ENCODE results near the gene PAFAH2. TPM values are rescaled to one million over a fixed set of nuclear protein-coding genes. Genes with fewer than 3 reads are reported as not detected.
"Not testable (repeated sequence)": the region's sequence is repeated elsewhere in the genome, so short reads cannot be mapped to it uniquely, and the experiment has no call there.

Gene PAFAH2
- total and polyA plus RNA-seq, 2 donors = 7.4 to 10.0 TPM

DNA sequence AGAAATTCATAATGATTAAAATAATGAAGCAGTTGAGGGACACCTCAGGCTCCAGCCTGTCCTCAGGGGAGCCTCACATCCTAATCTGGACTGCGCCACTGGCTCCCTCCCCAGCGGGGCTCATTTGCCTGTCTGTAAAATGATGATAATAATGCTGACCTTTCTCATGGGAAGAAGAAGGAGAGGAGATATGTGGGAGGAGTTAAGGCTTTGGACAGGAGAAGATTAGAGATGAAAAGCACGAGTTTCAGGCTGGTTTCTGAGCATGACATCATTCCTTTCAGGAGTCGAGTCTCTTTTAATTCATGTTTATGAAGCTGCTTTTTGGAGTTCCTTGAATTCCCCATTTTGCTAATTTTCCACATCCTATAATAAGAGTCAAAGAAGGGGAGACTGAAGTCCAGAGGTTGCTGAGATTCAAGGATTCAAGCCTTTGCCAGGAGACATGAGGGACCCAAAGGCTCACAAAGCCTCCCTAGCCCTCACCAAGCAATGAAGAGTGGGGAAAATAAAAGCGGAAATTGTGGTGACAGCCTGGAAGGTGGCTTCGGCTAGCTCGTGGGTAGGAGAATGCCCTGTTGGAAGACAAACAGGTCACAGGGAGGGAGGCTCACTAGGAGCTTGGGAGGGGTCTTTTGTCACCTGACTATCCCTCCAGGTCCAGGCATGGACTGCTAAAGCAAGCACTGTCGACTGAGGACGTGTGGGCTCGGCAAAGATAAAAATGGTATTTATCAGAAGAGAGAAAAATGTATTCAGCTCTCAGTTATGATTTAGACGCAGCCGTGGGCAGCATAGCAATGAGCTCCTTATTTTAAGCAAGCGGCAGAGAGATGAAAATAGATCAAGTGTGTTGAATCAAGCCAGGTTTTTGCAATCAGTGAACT is 64.1 kb downstream of the PAFAH2 start:
- no peak overlapping the region for H3K4me3 ChIP-seq (ENCODE audit: low read depth, low read length)

DNA sequence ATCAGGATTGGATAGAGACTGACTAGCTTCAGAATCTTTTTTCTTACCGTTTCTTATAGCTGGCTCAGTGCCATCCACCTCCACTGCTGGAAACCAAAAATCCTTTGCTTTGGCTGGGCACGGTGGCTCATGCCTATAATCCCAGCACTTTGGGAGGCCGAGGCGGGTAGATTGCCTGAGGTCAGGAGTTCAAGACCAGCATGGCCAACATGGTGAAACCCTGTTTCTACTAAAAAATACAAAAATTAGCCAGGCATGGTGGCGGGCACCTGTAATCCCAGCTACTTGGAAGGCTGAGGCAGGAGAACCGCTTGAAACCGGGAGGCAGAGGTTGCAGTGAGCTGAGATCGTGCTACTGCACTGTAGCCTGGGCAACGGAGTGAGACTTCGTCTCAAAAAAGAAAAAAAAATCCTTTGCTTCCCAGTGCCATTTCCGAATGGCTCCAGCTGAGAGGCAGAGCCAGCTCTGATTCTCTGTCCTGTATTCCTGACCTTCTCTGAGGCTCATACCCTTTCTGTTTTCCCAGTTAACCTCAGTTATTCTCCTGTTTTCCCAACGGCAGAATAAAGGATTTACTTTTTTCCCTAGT is 65.0 kb downstream of the PAFAH2 start:
- not testable (repeated sequence) for H3K36me3 ChIP-seq (ENCODE audit: insufficient read depth); DNase-seq (ENCODE audit: extremely low spot score); H3K4me3 ChIP-seq (ENCODE audit: low read depth, low read length); H3K4me1 ChIP-seq (ENCODE audit: insufficient read depth); H3K27ac ChIP-seq (ENCODE audit: low read depth)
- 55% methylated on average over 12 of the region's 12 CpGs for WGBS

More for the DNA sequence above, 64.1 kb downstream of the PAFAH2 start:
- 43% methylated on average over 13 of the region's 13 CpGs for WGBS
- Histone ChIP-seq H3K27ac (ENCODE audit: low read depth) (no peak overlapping the region), H3K4me1 (ENCODE audit: insufficient read depth) (no peaks in the 10 kb centered on the region), H3K36me3 (ENCODE audit: insufficient read depth) (no peaks in the 10 kb centered on the region)
- no peak for DNase-seq (ENCODE audit: extremely low spot score)

DNA sequence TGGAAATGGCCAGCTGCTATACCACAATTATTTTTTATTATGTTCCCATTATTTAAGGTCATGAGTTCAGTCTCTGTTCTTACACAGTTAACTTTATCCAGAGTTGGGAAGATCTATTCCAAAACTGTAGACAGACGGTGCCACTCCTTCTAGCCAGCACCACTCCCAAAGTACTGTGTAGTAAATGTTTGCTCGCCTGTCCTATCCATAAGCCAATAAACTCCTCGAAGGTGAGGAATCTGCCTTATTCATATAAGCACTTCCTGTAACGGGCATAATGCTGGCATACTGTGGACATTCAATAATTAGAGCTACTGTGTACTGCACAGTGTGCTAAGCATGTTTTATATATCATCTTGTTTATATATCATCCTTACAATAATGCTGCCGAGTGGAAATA is 65.5 kb downstream of the PAFAH2 start:
- H3K27ac ChIP-seq (ENCODE audit: low read depth) = no peak overlapping the region
- H3K4me1 ChIP-seq (ENCODE audit: insufficient read depth) = no peaks in the 10 kb centered on the region
- WGBS = 60% methylated on average over 5 of the region's 5 CpGs
- DNase-seq (ENCODE audit: extremely low spot score) = no peak
- no peak overlapping the region for H3K4me3 ChIP-seq (ENCODE audit: low read depth, low read length)
- H3K36me3 ChIP-seq (ENCODE audit: insufficient read depth) = no peaks in the 10 kb centered on the region

DNA sequence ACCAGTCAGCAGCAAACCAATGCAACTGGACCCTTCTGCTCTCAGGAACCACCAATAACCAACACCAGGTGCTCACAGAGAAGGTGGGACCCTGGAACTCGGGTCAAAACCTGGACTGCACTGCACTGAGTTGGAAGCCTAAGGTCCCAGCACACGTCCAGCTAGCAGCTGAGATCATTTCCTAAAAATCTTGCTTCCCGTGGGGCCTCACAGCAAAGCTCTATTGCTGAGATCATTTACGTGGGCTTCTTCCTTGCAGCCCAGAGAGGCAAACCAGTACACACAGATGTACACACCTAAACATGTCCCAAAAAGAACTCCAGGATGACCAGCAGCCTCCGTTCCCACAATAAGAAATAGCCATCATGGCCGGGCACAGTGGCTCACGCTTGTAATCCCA is 68.8 kb downstream of the PAFAH2 start:
- DNase-seq (ENCODE audit: extremely low spot score) = no peak
- WGBS = 87% methylated on average over 7 of the region's 7 CpGs
- no peaks in the 10 kb centered on the region for H3K4me1 ChIP-seq (ENCODE audit: insufficient read depth)
- H3K36me3 ChIP-seq (ENCODE audit: insufficient read depth) = no peaks in the 10 kb centered on the region
- H3K27ac ChIP-seq (ENCODE audit: low read depth) = no peak overlapping the region
- H3K4me3 ChIP-seq (ENCODE audit: low read depth, low read length) = no peak overlapping the region

DNA sequence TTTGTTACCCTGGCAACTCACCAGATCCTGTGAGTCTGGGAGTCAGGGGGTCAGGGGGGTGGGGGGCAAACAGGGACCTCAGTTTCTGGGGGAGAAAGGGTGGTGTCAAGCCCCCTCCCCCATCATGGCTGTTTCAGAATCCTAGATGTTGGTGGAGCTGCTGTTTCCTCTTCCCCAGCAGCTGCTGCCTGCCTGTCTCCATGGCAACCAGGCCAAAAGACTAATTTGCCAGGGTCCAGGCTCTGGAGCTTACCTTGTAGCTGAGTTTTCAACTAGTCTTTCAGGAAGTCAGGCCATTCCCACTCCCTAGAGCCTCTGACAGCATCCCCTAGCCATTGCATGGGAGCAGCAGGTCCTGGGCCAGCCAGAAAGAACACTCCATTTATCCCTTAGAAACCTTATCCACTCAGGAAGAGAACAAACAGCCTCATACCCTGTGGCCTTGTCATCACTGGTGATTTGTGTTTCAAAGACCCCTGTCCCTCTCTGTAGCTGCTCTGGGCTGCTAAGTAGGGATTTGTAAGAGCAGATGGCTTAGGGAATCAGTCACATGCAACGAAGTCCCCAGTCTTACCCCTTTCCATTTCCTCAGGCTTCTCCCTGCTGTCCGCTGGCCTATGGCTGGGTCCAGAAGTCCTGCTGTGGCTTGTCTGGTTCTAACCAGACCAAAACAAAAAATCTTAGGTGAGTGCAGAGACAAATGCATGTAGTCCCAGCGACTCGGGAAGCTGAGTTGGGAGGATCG is 70.2 kb downstream of the PAFAH2 start:
- H3K4me3 ChIP-seq (ENCODE audit: low read depth, low read length) = no peak overlapping the region
- H3K4me1 ChIP-seq (ENCODE audit: insufficient read depth) = no peaks in the 10 kb centered on the region
- 93% methylated on average over 5 of the region's 5 CpGs for WGBS
- no peaks in the 10 kb centered on the region for H3K36me3 ChIP-seq (ENCODE audit: insufficient read depth)
- no peak overlapping the region for H3K27ac ChIP-seq (ENCODE audit: low read depth)
- no peak for DNase-seq (ENCODE audit: extremely low spot score)

DNA sequence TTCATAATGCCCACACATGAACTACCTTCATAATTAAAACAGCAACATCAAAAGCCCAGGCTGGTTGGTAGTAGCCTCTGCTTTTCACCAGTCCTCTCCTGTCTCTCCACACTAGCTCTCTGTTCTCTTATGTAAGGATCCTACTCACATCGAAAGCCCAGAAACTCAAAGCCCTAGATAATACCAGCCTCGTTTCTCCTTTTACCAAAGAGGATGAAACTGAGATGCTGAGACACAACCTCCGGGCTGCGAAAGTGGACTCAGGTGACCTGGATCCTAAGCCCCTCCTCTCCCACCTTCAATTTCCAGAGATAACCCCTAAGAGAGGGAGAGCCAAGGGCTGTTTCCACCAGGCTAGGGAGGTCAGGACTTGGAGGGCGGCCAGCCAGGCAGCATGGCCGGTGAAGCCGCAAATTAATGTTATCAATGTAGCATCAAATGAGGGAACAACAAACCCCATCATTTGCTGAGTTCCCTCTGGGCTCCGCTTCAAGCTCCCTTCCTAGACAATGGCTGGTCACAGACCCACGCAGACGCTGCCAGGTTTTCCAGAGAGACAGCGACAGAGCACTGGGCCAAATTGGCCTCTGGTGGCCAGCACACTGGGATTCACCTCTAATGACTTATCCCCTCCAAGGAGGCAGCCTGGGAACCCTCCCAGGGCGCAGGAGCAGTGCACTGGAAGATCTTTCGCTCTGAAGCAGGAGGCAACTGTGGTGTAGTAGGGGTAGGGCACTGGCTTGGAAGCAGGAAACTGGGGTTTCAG is 70.9 kb downstream of the PAFAH2 start:
- Histone ChIP-seq H3K27ac (ENCODE audit: low read depth) (no peak overlapping the region), H3K4me3 (ENCODE audit: low read depth, low read length) (no peak overlapping the region), H3K36me3 (ENCODE audit: insufficient read depth) (no peaks in the 10 kb centered on the region), H3K4me1 (ENCODE audit: insufficient read depth) (no peaks in the 10 kb centered on the region)
- no peak for DNase-seq (ENCODE audit: extremely low spot score)
- 63% methylated on average over 13 of the region's 13 CpGs for WGBS

DNA sequence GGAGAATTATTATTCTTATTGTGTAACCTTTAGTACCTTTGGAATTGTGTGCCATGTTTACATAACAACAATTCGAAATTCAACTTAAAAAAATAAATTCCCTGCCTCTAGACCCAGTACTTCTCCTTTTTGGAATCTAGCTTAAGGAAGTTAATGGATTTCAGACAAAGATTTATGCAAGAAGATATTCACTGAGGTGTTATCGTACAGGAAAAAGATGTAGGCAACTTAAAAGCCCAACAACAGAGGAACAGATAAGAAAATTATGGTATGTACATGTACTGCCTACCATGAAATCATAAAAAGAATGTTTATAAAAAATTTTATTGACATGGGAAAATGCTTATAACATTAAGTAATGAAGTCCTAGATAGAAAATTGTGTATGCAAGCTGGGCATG is 73.4 kb downstream of the PAFAH2 start:
- Histone ChIP-seq H3K27ac (ENCODE audit: low read depth) (no peak overlapping the region), H3K4me1 (ENCODE audit: insufficient read depth) (no peaks in the 10 kb centered on the region)

DNA sequence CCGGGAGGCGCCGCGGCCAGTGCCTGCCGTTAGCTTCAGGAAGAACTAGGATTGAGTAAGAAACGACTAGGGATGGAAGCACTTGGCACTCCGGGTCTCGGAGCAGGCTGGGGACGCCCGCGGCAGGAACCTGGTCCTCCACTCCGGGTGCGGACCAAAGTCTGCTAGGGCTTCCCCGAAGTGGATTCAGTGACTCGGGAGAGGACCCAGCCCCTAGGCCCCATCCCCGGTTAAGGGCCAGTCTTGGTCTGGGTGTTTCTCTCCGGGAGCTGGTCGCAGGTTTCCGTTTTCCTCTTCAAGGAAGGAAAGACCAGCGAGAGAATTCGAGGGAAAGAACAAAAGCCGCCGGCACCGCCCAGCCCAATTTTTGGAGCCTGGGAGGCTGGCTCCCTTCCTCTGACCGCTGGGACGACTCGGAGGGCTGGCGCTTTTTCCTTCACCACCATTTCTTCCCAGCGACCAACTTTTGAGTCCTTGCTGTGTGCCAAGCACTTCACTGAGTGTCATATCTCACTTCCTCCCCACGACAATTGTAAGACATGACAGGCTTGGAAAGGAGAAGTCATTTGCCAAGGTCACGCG is 74.8 kb downstream of the PAFAH2 start:
- 4% methylated on average over 32 of the region's 32 CpGs for WGBS
- Histone ChIP-seq H3K4me1 (ENCODE audit: insufficient read depth) (no peaks in the 10 kb centered on the region), H3K36me3 (ENCODE audit: insufficient read depth) (no peaks in the 10 kb centered on the region), H3K27ac (ENCODE audit: low read depth) (peak overlapping the region; percentile 30), H3K4me3 (ENCODE audit: low read depth, low read length) (peak overlapping the region; percentile 42)
- no peak for DNase-seq (ENCODE audit: extremely low spot score)

More for the DNA sequence above, 73.4 kb downstream of the PAFAH2 start:
- no peaks in the 10 kb centered on the region for H3K36me3 ChIP-seq (ENCODE audit: insufficient read depth)
- no peak overlapping the region for H3K4me3 ChIP-seq (ENCODE audit: low read depth, low read length)
- no peak for DNase-seq (ENCODE audit: extremely low spot score)
- 45% methylated on average over 2 of the region's 2 CpGs for WGBS

DNA sequence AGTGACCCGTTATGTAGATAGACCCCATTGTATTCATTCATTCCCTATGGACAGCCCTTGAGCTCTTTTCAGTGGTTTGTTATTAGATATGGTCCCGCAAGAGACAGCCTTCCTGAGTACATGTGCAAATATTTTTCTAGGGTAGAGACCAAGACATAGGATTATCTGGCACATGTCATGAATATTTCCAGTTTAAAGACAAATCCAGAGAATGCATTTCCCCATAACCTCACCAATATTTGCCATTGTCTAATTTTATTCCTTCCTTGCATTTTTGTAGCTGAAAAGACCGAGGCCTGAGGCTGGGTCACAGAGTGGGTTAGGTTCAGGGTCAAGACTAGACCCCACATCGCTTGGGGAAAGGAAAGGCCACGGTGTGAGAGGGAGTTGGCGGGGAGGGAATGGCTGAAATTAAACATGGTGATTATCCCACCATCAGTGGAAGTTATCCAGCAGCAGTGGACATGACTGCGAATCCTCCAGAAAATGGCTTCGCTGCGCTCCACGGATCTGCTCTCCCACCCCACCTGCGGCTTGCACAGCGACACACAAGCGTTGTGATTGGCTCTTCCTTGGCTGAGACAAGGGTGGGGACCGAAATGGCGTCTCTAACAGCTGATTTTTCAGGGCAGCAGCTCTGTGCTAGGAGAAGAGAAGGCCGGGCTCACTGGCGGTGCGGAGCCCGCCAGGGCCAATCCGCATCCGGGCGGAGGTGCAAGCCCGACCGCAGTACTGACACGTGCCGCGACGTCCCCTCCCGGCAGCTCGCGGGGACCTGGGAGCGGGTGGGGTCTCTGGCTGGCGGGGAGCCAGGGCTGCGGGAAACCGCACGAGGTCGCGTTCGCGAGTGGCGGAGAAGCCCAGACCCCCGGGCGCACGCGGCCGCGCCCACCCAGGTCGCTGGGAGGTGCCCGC is 75.5 kb downstream of the PAFAH2 start:
- H3K27ac ChIP-seq (ENCODE audit: low read depth) = peak overlapping the region; percentile 30
- no peaks in the 10 kb centered on the region for H3K36me3 ChIP-seq (ENCODE audit: insufficient read depth)
- peak overlapping the region; percentile 42 for H3K4me3 ChIP-seq (ENCODE audit: low read depth, low read length)
- no peaks in the 10 kb centered on the region for H3K4me1 ChIP-seq (ENCODE audit: insufficient read depth)
- 9% methylated on average over 49 of the region's 49 CpGs for WGBS
- DNase-seq (ENCODE audit: extremely low spot score) = no peak

DNA sequence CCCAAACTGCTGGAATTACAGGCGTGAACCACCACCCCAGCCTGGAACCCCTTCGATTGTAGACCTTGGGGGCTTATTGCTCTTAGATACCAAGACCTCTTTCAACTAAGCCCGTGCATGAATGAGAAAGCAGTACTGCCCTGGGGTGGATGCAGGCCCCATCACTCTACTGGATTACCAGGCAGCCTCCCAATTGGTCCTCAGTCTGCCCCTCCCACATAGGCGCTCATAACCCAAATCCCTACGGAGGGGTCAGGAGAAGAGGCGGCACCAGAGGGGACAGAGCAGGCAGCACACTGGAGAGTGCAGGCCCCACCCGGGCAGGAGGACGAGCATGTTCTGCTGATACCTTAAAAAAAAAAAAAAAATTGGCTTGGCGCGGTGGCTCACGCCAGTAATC is 79.2 kb downstream of the PAFAH2 start:
- H3K36me3 ChIP-seq (ENCODE audit: insufficient read depth) = no peaks in the 10 kb centered on the region
- WGBS = 84% methylated on average over 11 of the region's 11 CpGs
- H3K4me3 ChIP-seq (ENCODE audit: low read depth, low read length) = no peak overlapping the region
- H3K4me1 ChIP-seq (ENCODE audit: insufficient read depth) = no peaks in the 10 kb centered on the region
- no peak for DNase-seq (ENCODE audit: extremely low spot score)
- H3K27ac ChIP-seq (ENCODE audit: low read depth) = no peak overlapping the region

DNA sequence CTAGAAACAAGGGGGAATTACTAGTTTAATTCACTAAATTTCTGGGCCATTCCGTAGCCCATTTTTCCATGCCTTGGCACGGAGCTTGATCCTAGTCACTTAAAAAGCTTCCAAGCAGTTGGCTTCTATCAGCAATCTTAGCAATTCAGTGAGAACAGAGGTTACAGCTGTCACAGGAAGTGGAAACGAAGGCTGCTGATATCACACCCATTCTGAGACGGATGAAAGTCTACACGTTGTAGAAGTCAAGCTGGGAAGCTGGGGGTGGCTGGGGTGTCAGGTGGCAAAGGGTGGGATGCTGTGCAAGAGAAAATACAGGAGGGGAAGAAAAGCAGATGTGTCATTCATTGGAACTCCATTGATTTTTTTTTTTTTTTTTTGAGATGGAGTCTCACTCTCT is 79.9 kb downstream of the PAFAH2 start:
- 40% methylated on average over 5 of the region's 5 CpGs for WGBS
- Histone ChIP-seq H3K4me3 (ENCODE audit: low read depth, low read length) (no peak overlapping the region), H3K27ac (ENCODE audit: low read depth) (no peak overlapping the region), H3K4me1 (ENCODE audit: insufficient read depth) (no peaks in the 10 kb centered on the region), H3K36me3 (ENCODE audit: insufficient read depth) (no peaks in the 10 kb centered on the region)
- no peak for DNase-seq (ENCODE audit: extremely low spot score)

DNA sequence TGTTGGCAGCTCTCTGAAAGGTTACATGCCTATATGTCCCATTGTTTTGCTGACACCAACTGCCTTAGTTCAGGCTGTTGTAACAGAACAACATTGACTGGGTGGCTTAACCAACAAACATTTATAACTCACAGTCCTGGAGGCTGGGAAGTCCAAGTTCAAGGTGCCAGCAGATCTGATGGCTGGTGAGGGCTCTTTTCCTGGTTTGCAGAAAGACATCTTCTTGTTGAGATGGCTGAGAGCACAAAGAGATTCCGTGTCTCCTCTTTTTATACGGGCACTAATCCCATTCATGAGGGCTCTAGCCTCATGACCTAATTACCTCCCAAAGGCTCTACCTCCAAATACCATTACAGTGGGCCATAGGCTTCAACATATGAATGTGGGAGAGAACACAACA is 81.4 kb downstream of the PAFAH2 start:
- Histone ChIP-seq H3K4me3 (ENCODE audit: low read depth, low read length) (no peak overlapping the region), H3K27ac (ENCODE audit: low read depth) (no peak overlapping the region), H3K36me3 (ENCODE audit: insufficient read depth) (no peaks in the 10 kb centered on the region), H3K4me1 (ENCODE audit: insufficient read depth) (no peaks in the 10 kb centered on the region)
- WGBS = 92% methylated on average over 2 of the region's 2 CpGs
- DNase-seq (ENCODE audit: extremely low spot score) = no peak
